NB4 (cell line): ENCODE measurements around the gene CFAP299.

Source experiments
- CTCF ChIP-seq: IDR thresholded peaks from one replicate; pipeline ENCODE4 v1.5.1; 2012; ENCODE audit warnings: low read depth, low read length
- MYC ChIP-seq: IDR thresholded peaks from 2 replicates; pipeline ENCODE4 v1.6.1; 2011; ENCODE audit warnings: low read depth, low read length
- POLR2A ChIP-seq: IDR thresholded peaks from 2 replicates; pipeline ENCODE4 v1.6.1; 2011; ENCODE audit warnings: mild to moderate bottlenecking; ENCODE audit not compliant: insufficient read length; ENCODE audit errors: extremely low read depth

- no peak for TF ChIP-seq MYC
- TF ChIP-seq CTCF, result no peak
- no peak for TF ChIP-seq POLR2A
Observed at GRCh38 chr4:80461412-80461811, 125.9 kb downstream of the CFAP299 start.
